ENCODE data around the gene SAP130.

SAP130 gene

DNA sequence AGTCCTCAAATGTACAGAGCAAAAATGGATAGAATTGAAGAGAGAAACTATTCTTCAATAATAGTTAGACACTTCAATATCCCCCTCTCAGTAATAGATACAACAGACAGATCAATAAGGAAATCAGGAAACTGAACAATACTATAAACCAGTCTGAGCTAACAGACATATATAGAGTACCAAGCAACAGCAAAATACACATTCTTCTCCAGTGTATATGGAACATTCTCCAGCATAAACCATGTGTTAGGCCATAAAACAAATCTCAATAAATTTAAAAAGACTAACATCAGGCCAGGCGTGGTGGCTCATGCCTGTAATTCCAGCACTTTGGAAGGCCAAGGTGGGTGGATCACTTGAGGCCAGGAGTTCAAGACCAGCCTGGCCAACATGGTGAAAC, 98.4 kb downstream of the SAP130 start:
- H3K9ac ChIP-seq (ENCODE audit: low read depth, low read length), result no peak overlapping the region
- DNase-seq, result no peak
- H4K20me1 ChIP-seq (ENCODE audit: insufficient read depth, low read length), result no peaks in the 10 kb centered on the region
- ATAC-seq (ENCODE audit: insufficient read depth, low read depth), result no peak
- no peaks in the 10 kb centered on the region for H3K9me3 ChIP-seq (ENCODE audit: insufficient read depth, low read length, severe bottlenecking)
- H3K79me2 ChIP-seq (ENCODE audit: insufficient read depth, low read length), result no peaks in the 10 kb centered on the region
- no peak for TF ChIP-seq EZH2 (IDR thresholded peaks at IDR 0.05; ENCODE audit: borderline replicate concordance, low read depth, low read length, severe bottlenecking)
- TF ChIP-seq, protein P1, sequence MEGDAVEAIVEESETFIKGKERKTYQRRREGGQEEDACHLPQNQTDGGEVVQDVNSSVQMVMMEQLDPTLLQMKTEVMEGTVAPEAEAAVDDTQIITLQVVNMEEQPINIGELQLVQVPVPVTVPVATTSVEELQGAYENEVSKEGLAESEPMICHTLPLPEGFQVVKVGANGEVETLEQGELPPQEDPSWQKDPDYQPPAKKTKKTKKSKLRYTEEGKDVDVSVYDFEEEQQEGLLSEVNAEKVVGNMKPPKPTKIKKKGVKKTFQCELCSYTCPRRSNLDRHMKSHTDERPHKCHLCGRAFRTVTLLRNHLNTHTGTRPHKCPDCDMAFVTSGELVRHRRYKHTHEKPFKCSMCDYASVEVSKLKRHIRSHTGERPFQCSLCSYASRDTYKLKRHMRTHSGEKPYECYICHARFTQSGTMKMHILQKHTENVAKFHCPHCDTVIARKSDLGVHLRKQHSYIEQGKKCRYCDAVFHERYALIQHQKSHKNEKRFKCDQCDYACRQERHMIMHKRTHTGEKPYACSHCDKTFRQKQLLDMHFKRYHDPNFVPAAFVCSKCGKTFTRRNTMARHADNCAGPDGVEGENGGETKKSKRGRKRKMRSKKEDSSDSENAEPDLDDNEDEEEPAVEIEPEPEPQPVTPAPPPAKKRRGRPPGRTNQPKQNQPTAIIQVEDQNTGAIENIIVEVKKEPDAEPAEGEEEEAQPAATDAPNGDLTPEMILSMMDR (IDR thresholded peaks at IDR 0.05; ENCODE audit: borderline replicate concordance, extremely low read depth, low read length, poor library complexity, severe bottlenecking), result no peak
- H3K4me2 ChIP-seq (ENCODE audit: insufficient read depth, low read length), result no peak overlapping the region
- no peak overlapping the region for H3K4me3 ChIP-seq (ENCODE audit: low read depth in 1 of 2, low read length in 2 of 2)
- H3K4me1 ChIP-seq (ENCODE audit: insufficient read depth, low read length), result no peaks in the 10 kb centered on the region
- H3K27me3 ChIP-seq (ENCODE audit: insufficient read depth, low read length, poor library complexity), result no peaks in the 10 kb centered on the region
- H2AFZ ChIP-seq (ENCODE audit: low read depth, low read length), result no peak overlapping the region
- H3K27ac ChIP-seq (ENCODE audit: low read length), result no peak overlapping the region
- no peaks in the 10 kb centered on the region for H3K36me3 ChIP-seq (ENCODE audit: insufficient read depth, low read length)

DNA sequence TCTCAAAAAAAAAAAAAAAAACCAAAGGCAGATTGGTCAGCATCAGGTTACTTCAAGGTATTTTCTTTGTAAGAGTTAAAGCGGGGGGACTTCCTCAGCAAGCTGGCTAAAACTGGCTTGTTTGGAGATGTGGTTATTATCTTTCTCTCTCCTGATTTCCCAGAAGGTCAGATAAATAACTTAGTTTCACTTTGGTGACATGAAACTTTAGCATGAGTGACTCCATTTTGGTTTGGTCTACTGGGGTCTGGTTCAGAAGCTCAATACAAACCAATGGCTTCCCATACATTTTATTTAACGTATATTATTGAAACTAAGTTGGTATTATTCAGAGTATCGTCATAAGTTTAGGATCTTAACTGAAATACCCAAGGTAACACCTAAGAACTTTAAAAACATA, 100.5 kb downstream of the SAP130 start:
- Histone ChIP-seq H3K27me3 (ENCODE audit: insufficient read depth, low read length, poor library complexity) (no peaks in the 10 kb centered on the region), H2AFZ (ENCODE audit: low read depth, low read length) (no peak overlapping the region), H3K79me2 (ENCODE audit: insufficient read depth, low read length) (no peaks in the 10 kb centered on the region), H3K4me3 (ENCODE audit: low read depth in 1 of 2, low read length in 2 of 2) (no peak overlapping the region), H3K27ac (ENCODE audit: low read length) (no peak overlapping the region), H3K9ac (ENCODE audit: low read depth, low read length) (no peak overlapping the region), H3K36me3 (ENCODE audit: insufficient read depth, low read length) (no peaks in the 10 kb centered on the region), H4K20me1 (ENCODE audit: insufficient read depth, low read length) (no peaks in the 10 kb centered on the region), H3K4me2 (ENCODE audit: insufficient read depth, low read length) (no peak overlapping the region), H3K9me3 (ENCODE audit: insufficient read depth, low read length, severe bottlenecking) (no peaks in the 10 kb centered on the region), H3K4me1 (ENCODE audit: insufficient read depth, low read length) (no peaks in the 10 kb centered on the region)
- ATAC-seq (ENCODE audit: insufficient read depth, low read depth) (no peak), DNase-seq (no peak)
- no peak for TF ChIP-seq EZH2 (IDR thresholded peaks at IDR 0.05; ENCODE audit: borderline replicate concordance, low read depth, low read length, severe bottlenecking)
- TF ChIP-seq, protein P1 (IDR thresholded peaks at IDR 0.05; ENCODE audit: borderline replicate concordance, extremely low read depth, low read length, poor library complexity, severe bottlenecking), result no peak

DNA sequence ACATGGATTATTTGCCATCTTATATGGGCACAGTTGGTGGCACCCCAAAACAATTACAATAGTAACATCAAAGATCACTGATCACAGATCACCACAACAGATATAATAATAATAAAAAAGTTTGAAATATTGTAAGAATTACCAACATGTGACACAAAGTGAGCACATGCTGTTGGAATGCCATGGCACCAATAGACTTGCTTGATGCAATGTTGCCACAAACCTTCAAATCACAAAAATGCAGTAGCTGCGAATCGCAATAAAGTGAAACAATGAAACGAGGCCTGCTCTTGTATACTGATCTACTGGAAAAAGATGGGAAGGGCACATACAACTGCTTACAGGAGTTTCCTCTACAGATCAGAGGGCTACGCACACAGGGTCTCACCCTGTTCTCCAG, 109.9 kb downstream of the SAP130 start:
- Histone ChIP-seq H3K79me2 (ENCODE audit: insufficient read depth, low read length) (no peaks in the 10 kb centered on the region), H3K9ac (ENCODE audit: low read depth, low read length) (no peak overlapping the region), H3K4me3 (ENCODE audit: low read depth in 1 of 2, low read length in 2 of 2) (no peak overlapping the region), H3K36me3 (ENCODE audit: insufficient read depth, low read length) (no peaks in the 10 kb centered on the region), H3K27me3 (ENCODE audit: insufficient read depth, low read length, poor library complexity) (no peaks in the 10 kb centered on the region), H4K20me1 (ENCODE audit: insufficient read depth, low read length) (no peaks in the 10 kb centered on the region), H3K4me2 (ENCODE audit: insufficient read depth, low read length) (no peak overlapping the region), H3K27ac (ENCODE audit: low read length) (no peak overlapping the region), H3K4me1 (ENCODE audit: insufficient read depth, low read length) (no peaks in the 10 kb centered on the region), H2AFZ (ENCODE audit: low read depth, low read length) (no peak overlapping the region), H3K9me3 (ENCODE audit: insufficient read depth, low read length, severe bottlenecking) (no peaks in the 10 kb centered on the region)
- no peak for ATAC-seq (ENCODE audit: insufficient read depth, low read depth)
- DNase-seq, result no peak
- TF ChIP-seq, protein P1 (IDR thresholded peaks at IDR 0.05; ENCODE audit: borderline replicate concordance, extremely low read depth, low read length, poor library complexity, severe bottlenecking), result no peak
- TF ChIP-seq EZH2 (IDR thresholded peaks at IDR 0.05; ENCODE audit: borderline replicate concordance, low read depth, low read length, severe bottlenecking), result no peak

Measured in DND-41 (cell line).